A673 (cell line): ENCODE measurements around the gene LHX4.

ENCODE experiments used
- CTCF ChIP-seq: fragments of 300-800, 200-600 bp; sonication (generic); conservative IDR thresholded peaks from 2 replicates; pipeline ENCODE4 v1.5.1; 2017; ENCODE audit warnings: low read depth, mild to moderate bottlenecking, antibody characterized with exemption, low read length, moderate library complexity, mixed read lengths
- EZH2 ChIP-seq: fragments of 200-600 bp; sonication (generic); IDR thresholded peaks from 2 replicates; pipeline ENCODE4 v1.6.1; 2017; ENCODE audit warnings: borderline replicate concordance, low read depth, mild to moderate bottlenecking, mixed read lengths, antibody characterized with exemption, low read length; ENCODE audit not compliant: poor library complexity, severe bottlenecking

GRCh38 chr1:180290265-180291001 lies 60.4 kb downstream of the LHX4 start:
- TF ChIP-seq CTCF (no peak), EZH2 (no peak)
